Gastroesophageal sphincter (tissue), 4 donors: ENCODE data around the gene BCOR. TPM values are rescaled to one million over a fixed set of nuclear protein-coding genes. Genes with fewer than 3 reads are reported as not detected.

ENCODE experiments used
- ATAC-seq: fragments of 150-250 bp; one replicate; pipeline ENCODE4 v1.9.1; 2016; ENCODE audit warnings: mild to moderate bottlenecking, moderate library complexity
- H3K27ac ChIP-seq, 4 donors: fragments of 200-600 bp; sonication (generic) in 3 of 4; 1 replicate in 3 of 4; 2 replicates in 1 of 4; pipeline ENCODE4 v1.5.1; 2016 to 2019
- H3K27me3 ChIP-seq: fragments of 200-600 bp; sonication (generic); one replicate; pipeline ENCODE4 v1.5.1; 2019
- H3K36me3 ChIP-seq, 2 donors: fragments of 200-600 bp; sonication (generic); one replicate each; pipeline ENCODE4 v1.5.1; 2019; ENCODE audit warnings: control low read depth in 1 of 2
- H3K4me1 ChIP-seq, 3 donors: fragments of 200-600 bp; sonication (generic); 1 replicate in 2 of 3; 2 replicates in 1 of 3; pipeline ENCODE4 v1.5.1; 2016 to 2019; ENCODE audit warnings: control low read depth in 2 of 3
- H3K4me3 ChIP-seq, 2 donors: fragments of 200-600 bp; sonication (generic); one replicate each; pipeline ENCODE4 v1.5.1; 2019; ENCODE audit warnings: mild to moderate bottlenecking in 1 of 2, moderate library complexity in 1 of 2
- H3K9me3 ChIP-seq, 3 donors: fragments of 200-600 bp; sonication (generic); one replicate each; pipeline ENCODE4 v1.5.1; 2017 to 2019; ENCODE audit warnings: control low read depth in 2 of 3
- CTCF ChIP-seq, 4 experiments: fragments of 200-600 bp in 2 of 4; fragments of 450-650 bp in 2 of 4; sonication (generic) in 1 of 4; IDR thresholded peaks; one replicate each; pipeline ENCODE4 v1.5.1; 2017 to 2019; ENCODE audit warnings: antibody characterized with exemption in 4 of 4, mild to moderate bottlenecking in 2 of 4, moderate library complexity in 2 of 4
- EP300 ChIP-seq: sonication (generic); formaldehyde crosslinking; IDR thresholded peaks from one replicate; pipeline ENCODE4 v1.6.1; 2017; ENCODE audit warnings: antibody characterized with exemption, mild to moderate bottlenecking
- POLR2A ChIP-seq, 2 donors: fragments of 450-650 bp; IDR thresholded peaks; one replicate each; pipeline ENCODE4 v1.6.1; 2017; ENCODE audit warnings: antibody characterized with exemption in 2 of 2, mild to moderate bottlenecking in 2 of 2, moderate library complexity in 1 of 2
- POLR2AphosphoS5 ChIP-seq: sonication (generic); formaldehyde crosslinking; IDR thresholded peaks from one replicate; pipeline ENCODE4 v1.6.1; 2017; ENCODE audit warnings: antibody characterized with exemption
- WGBS, 2 donors: methylation state at CpG; one replicate each; pipeline ENCODE4 v1.1.5; 2018; ENCODE audit warnings: low coverage in 1 of 2; 5-methylcytosine and 5-hydroxymethylcytosine counted together
- total RNA-seq, 4 donors: library from RNA; depleted of rRNA; stranded (reverse); fragments of >200 nt; gene quantifications; one replicate each; pipeline ENCODE4 v1.1.0, GENCODE V29; 2016

Gene BCOR
- total RNA-seq, 4 donors from 2014 or later: 18.4 to 27.4 (median 21.4) TPM

- Histone ChIP-seq H3K4me1 (peaks cover 0 to 96% (median 12%) of the 10 kb centered on the region in 3 donors), H3K36me3 (no peaks in the 10 kb centered on the region), H3K27me3 (no peaks in the 10 kb centered on the region), H3K27ac (peak overlapping the region in 3 of 4 donors; percentile 77 to 79 (median 79)), H3K4me3 (no peak overlapping the region), H3K9me3 (no peaks in the 10 kb centered on the region)
- no peak for TF ChIP-seq POLR2A (IDR thresholded peaks at IDR 0.05)
- TF ChIP-seq POLR2AphosphoS5: no peak
- no peak for TF ChIP-seq CTCF (IDR thresholded peaks at IDR 0.05)
- TF ChIP-seq EP300: no peak
- WGBS, 2 donors: 17 to 60% methylated on average over 2 to 3 of the region's 5 CpGs
- no peak for ATAC-seq
Observed at GRCh38 chrX:40088299-40088625, 9.5 kb downstream of the BCOR start.

- H3K4me1 ChIP-seq: peaks cover 0 to 100% (median 12%) of the 10 kb centered on the region in 3 donors
- TF ChIP-seq POLR2AphosphoS5 (peak; percentile 54), EP300 (no peak)
- H3K9me3 ChIP-seq: no peaks in the 10 kb centered on the region
- no peaks in the 10 kb centered on the region for H3K36me3 ChIP-seq
- H3K27me3 ChIP-seq: no peaks in the 10 kb centered on the region
- ATAC-seq: no peak
- WGBS, 2 donors: 13 to 59% methylated on average over 4 to 5 of the region's 13 CpGs
- peak overlapping the region in 3 of 4 donors; percentile 77 to 79 (median 79) for H3K27ac ChIP-seq
- H3K4me3 ChIP-seq: no peak overlapping the region
Observed at GRCh38 chrX:40087425-40088298, 10.1 kb downstream of the BCOR start.

GRCh38 chrX:40086569-40087335 lies 11.0 kb downstream of the BCOR start:
- H3K9me3 ChIP-seq: no peaks in the 10 kb centered on the region
- H3K4me1 ChIP-seq: peaks cover 0 to 100% (median 12%) of the 10 kb centered on the region in 3 donors
- no peak for TF ChIP-seq POLR2A (IDR thresholded peaks at IDR 0.05)
- TF ChIP-seq POLR2AphosphoS5: peak; percentile 49
- no peak for ATAC-seq
- H3K36me3 ChIP-seq: no peaks in the 10 kb centered on the region
- peak overlapping the region in 1 of 2 donors; percentile 14 for H3K4me3 ChIP-seq
- 46 to 60% methylated on average over 1 to 2 of the region's 30 CpGs for WGBS, 2 donors
- H3K27me3 ChIP-seq: no peaks in the 10 kb centered on the region
- peak overlapping the region in 3 of 4 donors; percentile 77 to 79 (median 79) for H3K27ac ChIP-seq

- Histone ChIP-seq H3K4me1 (peaks cover 0 to 100% (median 11%) of the 10 kb centered on the region in 3 donors), H3K9me3 (no peaks in the 10 kb centered on the region), H3K27me3 (no peaks in the 10 kb centered on the region)
Observed at GRCh38 chrX:40085714-40086113, 12.0 kb downstream of the BCOR start.

GRCh38 chrX:40085102-40085551 lies 12.6 kb downstream of the BCOR start:
- Histone ChIP-seq H3K4me1 (peaks cover 0 to 94% (median 9%) of the 10 kb centered on the region in 3 donors), H3K27ac (peak overlapping the region in 2 of 4 donors; percentile 20 to 77), H3K36me3 (no peaks in the 10 kb centered on the region), H3K27me3 (no peaks in the 10 kb centered on the region), H3K9me3 (no peaks in the 10 kb centered on the region), H3K4me3 (no peak overlapping the region)
- no peak for ATAC-seq
- TF ChIP-seq CTCF (IDR thresholded peaks at IDR 0.05) (no peak), POLR2AphosphoS5 (peak; percentile 74)
- 30 to 59% methylated on average over 11 to 13 of the region's 18 CpGs for WGBS, 2 donors

More at GRCh38 chrX:40085714-40086113, 12.0 kb downstream of the BCOR start:
- Histone ChIP-seq H3K36me3 (no peaks in the 10 kb centered on the region), H3K4me3 (no peak overlapping the region), H3K27ac (peak overlapping the region in 2 of 4 donors; percentile 20 to 77)
- ATAC-seq: no peak
- WGBS, 2 donors: 48% methylated on average over 3 of the region's 6 CpGs; no CpG with 5 or more reads in 1 of the 2 donors
- TF ChIP-seq EP300: no peak
- TF ChIP-seq CTCF (IDR thresholded peaks at IDR 0.05): no peak
- no peak for TF ChIP-seq POLR2AphosphoS5
- no peak for TF ChIP-seq POLR2A (IDR thresholded peaks at IDR 0.05)
